Keratinocyte (primary cell): ENCODE results near the gene ZDHHC1.

Experiments used
- CTCF ChIP-seq, 3 experiments: IDR thresholded peaks in 1 of 3; conservative IDR thresholded peaks in 1 of 3; optimal IDR thresholded peaks in 1 of 3; 2 replicates in 2 of 3; 3 replicates in 1 of 3; pipeline versions ENCODE3 to v1.5.1; 2011; ENCODE audit warnings: low read length in 3 of 3, mild to moderate bottlenecking in 3 of 3, moderate library complexity in 2 of 3, control low read depth in 1 of 3, inconsistent platforms in 1 of 3; ENCODE audit not compliant: insufficient read depth in 2 of 3; ENCODE audit errors: extremely low read depth in 1 of 3
- EZH2 ChIP-seq: IDR thresholded peaks from one replicate; pipeline ENCODE4 v1.6.1; 2012; ENCODE audit warnings: inconsistent platforms, mild to moderate bottlenecking, low read length, moderate library complexity

GRCh38 chr16:67454104-67454503, 37.8 kb upstream of the ZDHHC1 start:
- TF ChIP-seq CTCF (optimal IDR thresholded peaks at IDR 0.05 in 1 of 3, IDR thresholded peaks at IDR 0.05 in 1 of 3, conservative IDR thresholded peaks at IDR 0.05 in 1 of 3; ENCODE audit: extremely low read depth in 1 of 3, insufficient read depth in 2 of 3, low read length in 3 of 3), result no peak
- no peak for TF ChIP-seq EZH2
